Measurements from ENCODE around the gene ACBD3. TPM values are rescaled to one million over a fixed set of nuclear protein-coding genes. Genes with fewer than 3 reads are reported as not detected.

ACBD3 gene
- total RNA-seq, 1 donor = 95.4 TPM

DNA sequence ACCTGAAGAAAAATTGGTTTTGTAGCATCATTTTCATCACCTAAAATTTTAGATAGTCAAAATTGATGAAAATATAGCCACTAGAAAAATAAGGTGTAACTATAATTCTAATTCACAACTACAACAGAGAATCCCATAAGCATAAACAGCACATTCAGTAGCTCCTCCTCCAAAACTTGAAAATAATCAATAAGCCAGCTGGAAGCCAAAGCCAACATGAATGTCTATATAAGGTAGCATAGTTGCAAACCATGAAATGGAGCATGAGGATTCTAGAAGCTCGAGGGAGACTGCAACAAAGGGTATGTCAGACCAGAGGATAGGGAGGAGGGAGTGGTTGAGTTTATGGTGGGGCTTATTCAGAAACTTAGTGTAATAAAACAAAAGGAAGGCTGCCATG is 22.4 kb downstream of the ACBD3 start:
- DNase-seq (ENCODE audit: low read depth) = no peak
- no peak overlapping the region for H3K4me3 ChIP-seq (ENCODE audit: low read depth, low read length)
- TF ChIP-seq, protein P1, sequence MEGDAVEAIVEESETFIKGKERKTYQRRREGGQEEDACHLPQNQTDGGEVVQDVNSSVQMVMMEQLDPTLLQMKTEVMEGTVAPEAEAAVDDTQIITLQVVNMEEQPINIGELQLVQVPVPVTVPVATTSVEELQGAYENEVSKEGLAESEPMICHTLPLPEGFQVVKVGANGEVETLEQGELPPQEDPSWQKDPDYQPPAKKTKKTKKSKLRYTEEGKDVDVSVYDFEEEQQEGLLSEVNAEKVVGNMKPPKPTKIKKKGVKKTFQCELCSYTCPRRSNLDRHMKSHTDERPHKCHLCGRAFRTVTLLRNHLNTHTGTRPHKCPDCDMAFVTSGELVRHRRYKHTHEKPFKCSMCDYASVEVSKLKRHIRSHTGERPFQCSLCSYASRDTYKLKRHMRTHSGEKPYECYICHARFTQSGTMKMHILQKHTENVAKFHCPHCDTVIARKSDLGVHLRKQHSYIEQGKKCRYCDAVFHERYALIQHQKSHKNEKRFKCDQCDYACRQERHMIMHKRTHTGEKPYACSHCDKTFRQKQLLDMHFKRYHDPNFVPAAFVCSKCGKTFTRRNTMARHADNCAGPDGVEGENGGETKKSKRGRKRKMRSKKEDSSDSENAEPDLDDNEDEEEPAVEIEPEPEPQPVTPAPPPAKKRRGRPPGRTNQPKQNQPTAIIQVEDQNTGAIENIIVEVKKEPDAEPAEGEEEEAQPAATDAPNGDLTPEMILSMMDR (IDR thresholded peaks at IDR 0.05; ENCODE audit: insufficient read depth, low read depth, low read length) = no peak

DNA sequence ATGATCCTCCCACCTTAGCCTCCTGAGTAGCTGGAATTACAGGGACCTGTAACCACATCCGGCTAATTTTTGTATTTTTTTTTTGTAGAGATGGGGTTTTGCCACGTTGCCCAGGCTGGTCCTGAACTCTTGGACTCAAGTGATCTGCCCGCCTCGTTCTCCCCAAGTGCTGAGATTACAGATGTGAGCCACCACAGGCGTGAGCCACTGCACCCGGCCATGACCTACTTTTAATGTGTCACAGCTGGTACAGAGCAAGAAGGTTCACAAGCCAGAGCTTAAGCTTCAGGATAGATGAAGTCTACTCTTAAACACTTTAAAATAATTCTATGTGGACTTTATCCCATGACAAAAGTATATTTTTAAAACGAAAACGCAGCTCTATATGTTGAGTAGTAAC is 23.6 kb downstream of the ACBD3 start:
- H3K4me3 ChIP-seq (ENCODE audit: low read depth, low read length) = no peak overlapping the region
- no peak for DNase-seq (ENCODE audit: low read depth)
- TF ChIP-seq, protein P1 (IDR thresholded peaks at IDR 0.05; ENCODE audit: insufficient read depth, low read depth, low read length) = no peak

DNA sequence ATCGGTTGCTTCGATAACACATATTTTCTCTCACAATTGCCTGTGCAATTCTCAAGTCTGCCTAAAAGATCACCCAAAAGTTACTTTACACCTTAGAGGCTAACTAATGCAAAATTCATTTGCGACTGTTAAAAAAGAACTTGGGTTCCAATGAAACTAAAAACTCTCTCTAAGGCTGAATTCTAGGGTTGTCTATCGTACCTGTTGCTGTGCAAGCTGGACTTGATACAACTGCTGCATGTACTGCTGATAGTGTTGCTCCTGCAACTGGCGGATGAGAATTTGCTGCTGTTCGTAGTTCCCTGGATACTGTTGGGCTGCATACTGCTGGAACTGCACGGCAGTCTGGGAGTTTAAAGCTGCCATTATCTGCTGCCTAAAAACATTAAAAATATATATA is 27.6 kb downstream of the ACBD3 start:
- TF ChIP-seq, protein P1 (IDR thresholded peaks at IDR 0.05; ENCODE audit: insufficient read depth, low read depth, low read length) = no peak
- H3K4me3 ChIP-seq (ENCODE audit: low read depth, low read length) = no peak overlapping the region
- no peak for DNase-seq (ENCODE audit: low read depth)

DNA sequence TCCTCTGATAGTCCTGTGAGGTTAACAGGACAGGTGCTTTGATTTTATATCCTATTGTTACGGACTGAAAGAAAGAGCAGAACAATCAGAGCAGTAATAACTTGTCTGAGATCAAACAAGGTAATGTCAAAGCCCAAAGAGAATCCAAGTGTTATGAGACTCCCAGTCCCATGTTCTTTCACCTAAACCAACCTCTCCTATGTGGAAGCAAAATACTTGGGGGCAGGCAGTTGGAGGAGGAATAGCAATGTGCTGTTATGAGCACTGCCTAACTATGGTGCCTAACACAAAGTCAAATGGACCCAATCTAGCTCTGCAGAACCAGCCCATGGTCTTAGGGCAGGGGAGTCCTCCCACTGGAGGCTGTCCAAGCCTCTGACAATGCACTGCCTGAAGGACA is 28.1 kb downstream of the ACBD3 start:
- TF ChIP-seq, protein P1 (IDR thresholded peaks at IDR 0.05; ENCODE audit: insufficient read depth, low read depth, low read length) = no peak
- no peak for DNase-seq (ENCODE audit: low read depth)
- no peak overlapping the region for H3K4me3 ChIP-seq (ENCODE audit: low read depth, low read length)

DNA sequence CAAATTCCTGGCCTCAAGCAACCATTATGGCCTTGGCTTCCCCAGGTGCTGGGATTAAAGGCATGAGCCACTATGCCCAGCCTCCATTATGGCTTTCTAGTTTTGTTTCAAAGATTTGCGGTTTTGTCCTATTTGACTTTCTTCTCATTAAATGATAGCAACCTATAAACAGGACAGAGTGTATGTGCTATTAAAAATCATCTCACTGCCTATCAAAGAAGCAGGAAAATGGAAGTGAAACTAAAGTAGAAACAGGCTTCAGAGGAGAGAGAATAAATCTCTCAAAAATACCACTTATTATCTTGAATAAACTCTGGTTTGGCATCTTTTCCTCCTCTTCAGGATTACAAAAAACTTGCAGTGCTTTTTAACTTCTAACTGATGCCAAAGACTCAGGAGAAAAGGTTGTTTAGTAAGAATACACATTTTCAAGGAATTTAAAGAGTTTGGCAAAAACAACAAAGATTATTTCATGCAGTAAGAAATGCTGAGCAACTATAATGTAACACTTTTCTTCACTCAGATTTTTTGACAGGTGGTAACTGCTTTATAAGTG is 28.7 kb downstream of the ACBD3 start:
- H3K4me3 ChIP-seq (ENCODE audit: low read depth, low read length) = no peak overlapping the region
- no peak for DNase-seq (ENCODE audit: low read depth)
- TF ChIP-seq, protein P1 (IDR thresholded peaks at IDR 0.05; ENCODE audit: insufficient read depth, low read depth, low read length) = no peak

DNA sequence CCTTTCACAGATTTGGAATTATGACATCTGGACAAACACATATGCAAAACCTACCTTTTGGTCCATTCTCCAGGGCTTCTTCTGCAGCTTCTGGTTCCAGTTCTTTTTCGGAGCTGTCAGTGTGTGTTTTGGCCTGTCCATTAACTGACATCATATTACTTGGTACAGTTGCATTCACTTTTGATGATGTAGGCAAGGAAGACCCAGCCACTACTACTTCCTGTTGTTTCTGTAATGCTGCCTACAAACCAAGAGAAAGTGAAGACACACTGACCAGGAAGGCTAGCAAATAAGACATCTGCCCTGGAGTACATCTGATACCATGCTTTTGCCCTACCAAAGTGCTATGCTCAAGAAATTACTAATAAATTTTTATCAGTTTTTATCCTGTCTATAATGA is 31.9 kb downstream of the ACBD3 start:
- no peak overlapping the region for H3K4me3 ChIP-seq (ENCODE audit: low read depth, low read length)
- TF ChIP-seq, protein P1 (IDR thresholded peaks at IDR 0.05; ENCODE audit: insufficient read depth, low read depth, low read length) = no peak
- no peak for DNase-seq (ENCODE audit: low read depth)

DNA sequence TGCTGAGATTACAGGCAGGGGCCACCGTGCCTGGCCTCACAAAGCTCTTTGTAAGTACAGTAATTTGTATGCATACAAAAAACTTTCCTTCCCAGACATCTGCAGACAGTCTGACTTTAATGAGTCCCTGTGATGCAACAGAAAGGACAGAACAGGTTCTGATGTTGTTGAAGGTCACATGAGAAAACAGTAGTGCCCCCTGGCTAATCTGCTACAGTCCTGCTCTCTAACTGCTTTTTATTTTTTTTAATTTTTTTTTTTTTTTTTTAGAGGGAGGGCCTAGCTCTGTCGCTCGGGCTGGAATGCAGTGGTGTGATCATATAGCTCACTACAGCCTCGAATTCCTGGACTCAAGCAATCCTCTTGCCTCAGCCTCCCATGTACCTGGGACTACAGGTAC is 36.7 kb downstream of the ACBD3 start:
- DNase-seq (ENCODE audit: low read depth) = peak; percentile 79
- H3K4me3 ChIP-seq (ENCODE audit: low read depth, low read length) = no peak overlapping the region
- TF ChIP-seq, protein P1 (IDR thresholded peaks at IDR 0.05; ENCODE audit: insufficient read depth, low read depth, low read length) = peak; percentile 19
